ENCODE results near the gene LACRT. TPM values are rescaled to one million over a fixed set of nuclear protein-coding genes. Genes with fewer than 3 reads are reported as not detected.

The LACRT gene
- total RNA-seq, 1 experiment from 2014 or later = not detected

DNA sequence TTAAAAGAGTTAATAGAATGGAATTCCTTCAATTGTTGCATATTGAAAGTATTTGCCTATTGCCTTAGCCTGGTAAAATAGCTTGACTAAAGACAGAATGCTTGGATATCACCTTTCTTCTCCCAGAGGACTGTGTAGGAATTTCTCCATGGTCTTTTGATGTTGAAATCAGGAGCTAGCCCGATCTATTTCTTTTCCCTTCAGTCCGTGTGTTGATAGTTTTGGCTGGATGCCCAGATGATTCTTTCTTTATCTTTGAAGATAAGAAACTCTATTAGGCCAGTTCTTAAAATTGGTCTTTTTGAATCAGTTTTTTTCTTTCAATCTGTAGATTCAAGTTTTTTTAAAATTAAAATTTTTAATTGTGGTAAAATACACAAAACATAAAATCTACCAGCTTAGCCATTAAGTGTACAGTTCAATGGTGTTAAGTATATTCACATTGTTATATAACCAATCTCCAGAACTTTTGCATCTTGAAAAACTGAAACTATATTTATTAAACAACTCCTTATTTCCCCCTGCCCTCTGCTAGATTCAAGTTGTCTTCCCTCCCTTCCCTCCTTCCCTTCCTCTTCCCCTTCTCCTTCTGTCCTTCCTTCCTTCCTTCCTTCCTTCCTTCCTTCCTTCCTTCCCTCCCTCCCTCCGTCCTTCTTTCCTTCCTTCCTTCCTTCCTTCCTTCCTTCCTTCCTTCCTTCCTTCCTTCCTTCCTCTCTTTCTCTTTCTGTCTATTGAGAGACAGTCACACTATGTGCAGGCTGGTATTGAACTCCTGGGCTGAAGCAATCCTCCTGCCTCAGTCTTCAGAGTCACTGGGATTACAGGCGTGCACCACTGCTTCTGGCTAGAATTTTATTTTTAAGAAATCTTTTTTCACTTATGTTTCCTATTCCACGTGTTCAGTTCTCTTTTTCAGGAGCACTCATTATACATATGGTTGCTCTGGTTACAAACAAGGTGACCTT lies 10.1 kb downstream of the LACRT start:
- H3K4me1 ChIP-seq = no peaks in the 10 kb centered on the region
- H3K4me3 ChIP-seq (ENCODE audit: low read depth, low read length) = no peak overlapping the region
- Mint-ChIP-seq H3K27ac (ENCODE audit: unreplicated experiment) (no peak overlapping the region), H3K27me3 (ENCODE audit: insufficient read depth, unreplicated experiment) (peaks cover 24% of the 10 kb centered on the region), H3K36me3 (ENCODE audit: insufficient read depth, unreplicated experiment) (no peaks in the 10 kb centered on the region), H3K9me3 (ENCODE audit: unreplicated experiment) (peaks cover 18% of the 10 kb centered on the region), H3K4me1 (ENCODE audit: low read depth, unreplicated experiment) (no peaks in the 10 kb centered on the region), H3K4me3 (ENCODE audit: unreplicated experiment) (no peak overlapping the region)
- CTCF ChIA-PET = no interaction called here
- intact Hi-C loops (cut with micrococcal nuclease; ENCODE audit: unreplicated experiment) = no loop called here
- no peaks in the 10 kb centered on the region for H3K27me3 ChIP-seq (replicated peaks; ENCODE audit: control insufficient read depth, insufficient read depth, low read length)
- H3K36me3 ChIP-seq (ENCODE audit: control insufficient read depth, insufficient read depth, low read length) = no peaks in the 10 kb centered on the region
- H3K9me3 ChIP-seq = peaks cover 6% of the 10 kb centered on the region; the same call in 1 of the 2 replicates
- no TSS peak for BruUV-seq (replicated peaks)
- no peak for DNase-seq
- TF ChIP-seq, protein P1, sequence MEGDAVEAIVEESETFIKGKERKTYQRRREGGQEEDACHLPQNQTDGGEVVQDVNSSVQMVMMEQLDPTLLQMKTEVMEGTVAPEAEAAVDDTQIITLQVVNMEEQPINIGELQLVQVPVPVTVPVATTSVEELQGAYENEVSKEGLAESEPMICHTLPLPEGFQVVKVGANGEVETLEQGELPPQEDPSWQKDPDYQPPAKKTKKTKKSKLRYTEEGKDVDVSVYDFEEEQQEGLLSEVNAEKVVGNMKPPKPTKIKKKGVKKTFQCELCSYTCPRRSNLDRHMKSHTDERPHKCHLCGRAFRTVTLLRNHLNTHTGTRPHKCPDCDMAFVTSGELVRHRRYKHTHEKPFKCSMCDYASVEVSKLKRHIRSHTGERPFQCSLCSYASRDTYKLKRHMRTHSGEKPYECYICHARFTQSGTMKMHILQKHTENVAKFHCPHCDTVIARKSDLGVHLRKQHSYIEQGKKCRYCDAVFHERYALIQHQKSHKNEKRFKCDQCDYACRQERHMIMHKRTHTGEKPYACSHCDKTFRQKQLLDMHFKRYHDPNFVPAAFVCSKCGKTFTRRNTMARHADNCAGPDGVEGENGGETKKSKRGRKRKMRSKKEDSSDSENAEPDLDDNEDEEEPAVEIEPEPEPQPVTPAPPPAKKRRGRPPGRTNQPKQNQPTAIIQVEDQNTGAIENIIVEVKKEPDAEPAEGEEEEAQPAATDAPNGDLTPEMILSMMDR (IDR thresholded peaks at IDR 0.05; ENCODE audit: insufficient read depth in 1 of 2, low read depth in 1 of 2, low read length in 1 of 2, severe bottlenecking in 1 of 2, unreplicated experiment in 1 of 2) = no peak
- POLR2A ChIA-PET = no interaction called here

DNA sequence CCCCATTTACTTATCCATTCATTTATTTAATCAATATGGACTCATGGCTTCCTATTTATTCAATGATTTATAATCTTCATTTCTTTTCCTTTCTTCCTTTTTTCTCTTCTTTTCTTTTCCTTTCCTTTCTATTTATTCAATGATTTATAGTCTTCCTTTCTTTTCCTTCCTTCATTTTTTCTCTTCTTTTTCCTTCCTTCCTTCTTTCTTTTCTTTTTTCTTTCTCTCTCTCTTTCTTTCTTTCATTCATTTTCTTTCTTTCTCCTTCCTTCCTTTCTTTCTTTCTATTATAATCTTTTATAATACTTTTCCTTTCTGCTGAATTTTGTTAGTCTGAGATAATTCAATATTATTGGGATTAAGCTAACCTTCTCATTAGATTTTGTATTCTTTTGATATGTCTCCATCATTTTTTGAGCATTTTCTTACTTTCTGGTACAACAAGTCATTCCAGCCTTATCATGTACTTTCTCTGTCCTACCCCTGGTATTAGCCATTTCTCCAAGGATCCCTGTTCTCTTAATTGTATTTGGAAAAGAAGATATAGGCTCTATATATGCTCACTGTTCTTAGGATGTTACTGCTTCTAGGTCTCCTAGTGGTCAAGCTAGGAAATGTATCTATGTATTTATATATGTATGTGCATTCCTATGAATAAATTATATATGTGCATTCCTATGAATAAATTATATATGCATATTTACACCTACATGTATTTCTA lies 12.1 kb downstream of the LACRT start:
- no peak overlapping the region for H3K27ac Mint-ChIP-seq (ENCODE audit: unreplicated experiment)
- intact Hi-C loops (cut with micrococcal nuclease; ENCODE audit: unreplicated experiment) = no loop called here
- TF ChIP-seq, protein P1 (IDR thresholded peaks at IDR 0.05; ENCODE audit: insufficient read depth in 1 of 2, low read depth in 1 of 2, low read length in 1 of 2, severe bottlenecking in 1 of 2, unreplicated experiment in 1 of 2) = peak; percentile 11 to 16
- Histone ChIP-seq H3K4me1 (no peaks in the 10 kb centered on the region), H3K36me3 (ENCODE audit: control insufficient read depth, insufficient read depth, low read length) (no peaks in the 10 kb centered on the region), H3K9me3 (peaks cover 3% of the 10 kb centered on the region; the same call in 1 of the 2 replicates), H3K27me3 (replicated peaks; ENCODE audit: control insufficient read depth, insufficient read depth, low read length) (no peaks in the 10 kb centered on the region), H3K4me3 (ENCODE audit: low read depth, low read length) (no peak overlapping the region)
- peaks cover 24% of the 10 kb centered on the region for H3K27me3 Mint-ChIP-seq (ENCODE audit: insufficient read depth, unreplicated experiment)
- DNase-seq = no peak
- no TSS peak for BruUV-seq (replicated peaks)
- H3K9me3 Mint-ChIP-seq (ENCODE audit: unreplicated experiment) = peaks cover 11% of the 10 kb centered on the region
- no peak overlapping the region for H3K4me3 Mint-ChIP-seq (ENCODE audit: unreplicated experiment)
- no peaks in the 10 kb centered on the region for H3K4me1 Mint-ChIP-seq (ENCODE audit: low read depth, unreplicated experiment)
- POLR2A ChIA-PET = no interaction called here
- CTCF ChIA-PET = interaction anchor here (0.8 to 1.0 kb wide), 2 partner anchors 19 to 43 kb away, joined by 4 to 5 read pairs; no protein-coding TSS in a partner anchor
- H3K36me3 Mint-ChIP-seq (ENCODE audit: insufficient read depth, unreplicated experiment) = no peaks in the 10 kb centered on the region

DNA sequence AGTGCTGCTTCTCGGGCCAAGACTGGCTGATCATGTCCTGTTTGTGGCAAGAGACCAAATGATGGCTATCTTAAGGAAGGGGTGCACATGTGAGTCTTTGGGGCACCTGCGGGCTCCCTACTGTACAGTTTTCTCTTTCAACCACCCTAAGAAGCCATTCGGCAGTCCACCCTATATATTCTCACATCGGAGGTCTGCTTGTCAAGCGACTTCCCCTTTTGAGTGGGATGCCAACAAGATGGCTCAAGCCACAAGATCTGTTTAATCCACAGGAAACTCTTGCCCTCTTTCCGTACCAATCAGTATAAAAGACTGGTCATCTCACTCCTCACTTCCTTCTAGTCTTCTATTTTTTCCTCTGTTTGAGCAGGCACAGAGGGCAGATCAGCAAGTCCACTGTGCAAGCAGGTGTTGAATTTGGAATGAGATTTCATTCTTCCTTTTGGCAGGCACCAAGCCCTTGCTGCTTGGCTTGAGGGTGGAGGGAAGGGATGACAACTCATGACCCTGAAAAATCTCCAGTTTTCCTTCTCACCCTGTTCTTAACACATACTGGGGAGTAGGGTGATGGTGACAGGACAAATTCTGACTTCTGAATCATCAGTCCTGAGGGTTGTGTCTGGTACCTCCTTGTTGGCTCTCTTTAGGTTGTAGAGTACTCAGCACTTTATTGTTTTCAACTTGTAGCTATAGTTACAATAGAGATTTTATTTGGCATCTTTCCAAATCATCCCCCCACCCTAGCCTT lies 17.6 kb downstream of the LACRT start:
- no TSS peak for BruUV-seq (replicated peaks)
- TF ChIP-seq, protein P1 (IDR thresholded peaks at IDR 0.05; ENCODE audit: insufficient read depth in 1 of 2, low read depth in 1 of 2, low read length in 1 of 2, severe bottlenecking in 1 of 2, unreplicated experiment in 1 of 2) = no peak
- no peak for DNase-seq
- intact Hi-C loops (cut with micrococcal nuclease; ENCODE audit: unreplicated experiment) = no loop called here
- H3K4me1 ChIP-seq = no peaks in the 10 kb centered on the region
- H3K4me3 ChIP-seq (ENCODE audit: low read depth, low read length) = no peak overlapping the region
- Mint-ChIP-seq H3K27me3 (ENCODE audit: insufficient read depth, unreplicated experiment) (peaks cover 30% of the 10 kb centered on the region), H3K4me3 (ENCODE audit: unreplicated experiment) (no peak overlapping the region), H3K36me3 (ENCODE audit: insufficient read depth, unreplicated experiment) (no peaks in the 10 kb centered on the region), H3K4me1 (ENCODE audit: low read depth, unreplicated experiment) (no peaks in the 10 kb centered on the region), H3K9me3 (ENCODE audit: unreplicated experiment) (no peaks in the 10 kb centered on the region), H3K27ac (ENCODE audit: unreplicated experiment) (no peak overlapping the region)
- H3K36me3 ChIP-seq (ENCODE audit: control insufficient read depth, insufficient read depth, low read length) = no peaks in the 10 kb centered on the region
- CTCF ChIA-PET = no interaction called here
- H3K9me3 ChIP-seq = no peaks in the 10 kb centered on the region
- POLR2A ChIA-PET = no interaction called here
- peaks cover 2% of the 10 kb centered on the region; the same call in 1 of the 2 replicates for H3K27me3 ChIP-seq (replicated peaks; ENCODE audit: control insufficient read depth, insufficient read depth, low read length)
